ENCODE measurements around the gene NEK10. TPM values are rescaled to one million over a fixed set of nuclear protein-coding genes. Genes with fewer than 3 reads are reported as not detected.

NEK10 gene
- total RNA-seq, 1 experiment from 2014 or later: 0.66 TPM

DNA sequence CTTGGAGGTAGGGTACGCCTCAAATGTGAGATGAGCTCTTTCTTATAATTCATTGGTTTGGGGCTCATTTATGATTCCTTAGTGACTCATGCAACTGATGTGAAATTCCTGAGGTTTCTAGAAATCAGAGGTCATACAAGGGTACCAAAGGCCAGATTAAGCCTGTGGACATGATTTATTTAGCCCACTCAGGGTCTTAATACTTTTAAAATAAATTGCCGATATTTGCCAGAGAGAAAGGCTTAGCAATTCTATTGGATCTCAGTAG, 289.0 kb downstream of the NEK10 start:
- WGBS (ENCODE audit: extremely low coverage, insufficient read length, low lambda C conversion rate): no CpG with 5 or more reads among the region's 2 CpGs
- DNase-seq: no peak
- TF ChIP-seq, protein P1, sequence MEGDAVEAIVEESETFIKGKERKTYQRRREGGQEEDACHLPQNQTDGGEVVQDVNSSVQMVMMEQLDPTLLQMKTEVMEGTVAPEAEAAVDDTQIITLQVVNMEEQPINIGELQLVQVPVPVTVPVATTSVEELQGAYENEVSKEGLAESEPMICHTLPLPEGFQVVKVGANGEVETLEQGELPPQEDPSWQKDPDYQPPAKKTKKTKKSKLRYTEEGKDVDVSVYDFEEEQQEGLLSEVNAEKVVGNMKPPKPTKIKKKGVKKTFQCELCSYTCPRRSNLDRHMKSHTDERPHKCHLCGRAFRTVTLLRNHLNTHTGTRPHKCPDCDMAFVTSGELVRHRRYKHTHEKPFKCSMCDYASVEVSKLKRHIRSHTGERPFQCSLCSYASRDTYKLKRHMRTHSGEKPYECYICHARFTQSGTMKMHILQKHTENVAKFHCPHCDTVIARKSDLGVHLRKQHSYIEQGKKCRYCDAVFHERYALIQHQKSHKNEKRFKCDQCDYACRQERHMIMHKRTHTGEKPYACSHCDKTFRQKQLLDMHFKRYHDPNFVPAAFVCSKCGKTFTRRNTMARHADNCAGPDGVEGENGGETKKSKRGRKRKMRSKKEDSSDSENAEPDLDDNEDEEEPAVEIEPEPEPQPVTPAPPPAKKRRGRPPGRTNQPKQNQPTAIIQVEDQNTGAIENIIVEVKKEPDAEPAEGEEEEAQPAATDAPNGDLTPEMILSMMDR (conservative IDR thresholded peaks at IDR 0.05): no peak
- Mint-ChIP-seq H3K4me1 (peaks cover 34 to 35% of the 10 kb centered on the region in 2 experiments), H3K36me3 (ENCODE audit: insufficient read depth in 1 of 3, low read depth in 3 of 3) (peaks cover 0 to 6% (median 0%) of the 10 kb centered on the region in 3 experiments; a peak in 3 of 7 replicates), H3K4me3 (no peak overlapping the region), H3K27me3 (ENCODE audit: low read depth) (no peaks in the 10 kb centered on the region; the same call in 1 of the 2 replicates), H3K9me3 (no peaks in the 10 kb centered on the region), H3K27ac (no peak overlapping the region; a peak in 1 of 7 replicates)
- Histone ChIP-seq H3K27ac (ENCODE audit: insufficient read length, low read depth, low read length) (no peak overlapping the region), H4K20me1 (ENCODE audit: control insufficient read depth, insufficient read depth, insufficient read length) (no peaks in the 10 kb centered on the region), H3K9ac (ENCODE audit: extremely low read depth, insufficient read length, low read length) (no peak overlapping the region), H3K18ac (ENCODE audit: insufficient read length, low read depth, low read length) (no peak overlapping the region), H3K56ac (ENCODE audit: insufficient read length, low read depth, low read length) (no peak overlapping the region), H3K9me3 (ENCODE audit: control insufficient read depth, low read depth, low read length) (no peaks in the 10 kb centered on the region), H3K79me1 (ENCODE audit: insufficient read depth, low read depth, low read length, poor library complexity, severe bottlenecking) (no peaks in the 10 kb centered on the region), H4K8ac (replicated peaks; ENCODE audit: insufficient read length, low read depth, low read length) (no peak overlapping the region), H2BK15ac (ENCODE audit: low read depth, low read length) (no peak overlapping the region), H2BK20ac (ENCODE audit: low read depth, low read length, poor library complexity, severe bottlenecking) (no peak overlapping the region), H2BK120ac (ENCODE audit: low read depth, low read length, poor library complexity, severe bottlenecking) (no peak overlapping the region), H2AFZ (ENCODE audit: low read length) (no peak overlapping the region), H3K27me3 (ENCODE audit: insufficient read depth, low read length) (no peaks in the 10 kb centered on the region), H3K23ac (ENCODE audit: insufficient read length, low read depth, low read length) (no peak overlapping the region), H3K4me1 (ENCODE audit: insufficient read depth, low read length) (peaks cover 15% of the 10 kb centered on the region; the same call in 1 of the 2 replicates), H3K79me2 (ENCODE audit: insufficient read depth, low read length) (no peaks in the 10 kb centered on the region), H2BK12ac (ENCODE audit: insufficient read length, low read depth, low read length) (no peak overlapping the region), H3K23me2 (ENCODE audit: insufficient read length, low read depth, low read length, poor library complexity, severe bottlenecking) (no peaks in the 10 kb centered on the region), H4K91ac (ENCODE audit: insufficient read length, low read depth, low read length) (no peak overlapping the region), H3T11ph (ENCODE audit: low read length) (no peak overlapping the region), H3K4ac (ENCODE audit: low read depth, low read length) (no peak overlapping the region), H3K4me2 (ENCODE audit: insufficient read depth, insufficient read length, low read length) (no peak overlapping the region), H2AK5ac (ENCODE audit: insufficient read length, low read length) (no peak overlapping the region), H4K5ac (ENCODE audit: insufficient read length, low read depth, low read length) (no peak overlapping the region), H3K14ac (ENCODE audit: insufficient read depth, low read length) (no peak overlapping the region), H2BK5ac (ENCODE audit: insufficient read length, low read length) (no peak overlapping the region)

Data from H9 (cell line).